Stimulated activated memory B cell treated with anti-CD40 and anti-IgM and Interleukin-4, amounts not matched to agents 10 μg/mL and 1 μg/mL and 100 μg/mL, for 72 hours (primary cell): ENCODE data around the gene KSR1.
A peak's percentile ranks its signal among the peaks of the same experiment; 100 is the strongest.
"Not testable (repeated sequence)": the region's sequence is repeated elsewhere in the genome, so short reads cannot be mapped to it uniquely, and the experiment has no call there.

ENCODE experiments used
- ATAC-seq: fragments of 150-1000 bp; cut with Tn5 transposase; 2 replicates; pipeline ENCODE4 v1.10.0; 2021
- H3K27ac Mint-ChIP-seq: one replicate; pipeline ENCODE4 v1.8.0; 2022; ENCODE audit warnings: mild to moderate bottlenecking, mixed read lengths
- H3K27me3 Mint-ChIP-seq: one replicate; pipeline ENCODE4 v1.8.0; 2022; ENCODE audit warnings: mixed read lengths
- H3K36me3 Mint-ChIP-seq: one replicate; pipeline ENCODE4 v1.8.0; 2022; ENCODE audit warnings: mixed read lengths
- H3K4me1 Mint-ChIP-seq: one replicate; pipeline ENCODE4 v1.8.0; 2022; ENCODE audit warnings: mixed read lengths
- H3K4me3 Mint-ChIP-seq: one replicate; pipeline ENCODE4 v1.8.0; 2022; ENCODE audit warnings: mild to moderate bottlenecking, moderate library complexity, mixed read lengths
- H3K9me3 Mint-ChIP-seq: one replicate; pipeline ENCODE4 v1.8.0; 2022; ENCODE audit warnings: mixed read lengths

The KSR1 gene

DNA sequence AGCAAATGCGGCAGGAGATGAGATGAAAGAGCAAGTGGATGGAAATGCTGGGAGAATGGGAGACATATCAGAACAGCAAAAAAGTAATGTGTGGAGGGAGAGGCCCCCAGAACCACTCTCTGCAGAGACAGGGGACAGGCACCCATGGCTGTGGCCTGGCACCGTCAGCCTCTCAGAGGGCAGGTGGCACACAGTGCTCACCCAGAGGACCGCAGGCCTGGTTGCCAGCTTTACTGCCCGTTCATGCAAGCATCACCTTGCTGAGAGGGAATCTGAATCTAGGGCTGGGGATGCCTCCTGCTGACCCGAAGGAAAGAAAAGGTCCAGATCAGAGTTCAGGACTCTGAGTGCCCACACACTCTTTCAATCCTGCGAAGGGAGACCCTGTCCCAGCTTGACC, 34.6 kb upstream of the KSR1 start:
- H3K36me3 Mint-ChIP-seq, result not testable (repeated sequence)

DNA sequence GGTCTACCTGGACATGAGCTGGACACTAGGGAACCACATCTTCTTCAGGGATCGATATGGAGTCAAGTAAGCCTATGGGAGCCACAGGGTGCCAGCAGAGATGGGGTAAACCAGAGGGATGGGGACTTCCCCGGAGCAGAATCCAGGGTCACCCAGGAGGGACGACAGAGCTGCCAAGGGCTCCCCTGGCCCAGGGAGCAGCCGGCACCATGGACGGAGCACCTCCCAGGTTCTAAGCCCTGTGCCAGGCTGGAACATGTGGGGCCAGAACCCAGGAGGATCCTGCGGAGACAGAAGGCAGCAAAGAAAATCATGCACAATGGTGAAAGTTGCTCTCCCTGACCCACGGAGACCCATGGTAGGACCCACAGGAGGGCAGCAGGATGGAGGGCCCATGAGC, 33.6 kb upstream of the KSR1 start:
- Mint-ChIP-seq H3K4me3 (no peak overlapping the region), H3K4me1 (no peaks in the 10 kb centered on the region), H3K36me3 (no peaks in the 10 kb centered on the region), H3K27ac (no peak overlapping the region), H3K27me3 (no peaks in the 10 kb centered on the region), H3K9me3 (no peaks in the 10 kb centered on the region)
- no peak for ATAC-seq

More for the DNA sequence above, 34.6 kb upstream of the KSR1 start:
- H3K4me1 Mint-ChIP-seq, H3K27ac Mint-ChIP-seq, H3K27me3 Mint-ChIP-seq, H3K9me3 Mint-ChIP-seq, ATAC-seq, H3K4me3 Mint-ChIP-seq: not testable (repeated sequence)

DNA sequence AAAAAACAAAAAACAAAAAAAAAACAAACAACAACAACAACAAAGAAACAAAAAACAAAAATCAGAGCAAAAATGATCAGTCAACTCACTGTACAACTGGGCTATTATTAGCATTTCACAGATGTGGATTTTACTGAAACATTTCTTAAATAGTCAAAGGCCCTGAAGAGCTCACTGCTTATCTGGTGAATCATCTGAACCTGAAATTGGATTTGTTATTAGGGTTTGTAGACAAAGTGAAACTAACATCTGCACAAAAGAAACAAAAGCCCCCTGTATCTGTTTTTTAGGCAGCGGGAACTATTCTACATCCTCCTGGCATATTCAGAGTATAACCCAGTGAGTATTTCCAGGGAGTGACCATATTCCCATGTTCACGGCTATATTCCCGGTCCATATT, 32.6 kb upstream of the KSR1 start:
- no peaks in the 10 kb centered on the region for H3K27me3 Mint-ChIP-seq
- no peak for ATAC-seq

DNA sequence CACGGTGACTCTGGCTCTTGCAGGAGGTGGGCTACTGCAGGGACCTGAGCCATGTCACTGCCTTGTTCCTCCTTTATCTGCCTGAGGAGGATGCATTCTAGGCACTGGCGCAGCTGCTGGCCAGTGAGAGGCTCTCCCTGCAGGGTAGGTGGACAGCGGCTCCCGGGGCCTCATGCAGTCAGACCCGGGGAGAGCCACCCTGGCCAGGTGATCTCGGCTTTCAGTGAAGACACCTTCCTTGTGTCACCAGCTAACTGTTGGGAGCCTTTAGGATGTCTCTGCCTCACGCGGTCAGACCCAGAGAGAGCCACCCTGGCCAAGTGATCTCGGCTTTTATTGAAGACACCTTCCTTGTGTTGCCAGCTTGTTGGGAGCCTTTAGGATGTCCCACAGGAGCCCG, 31.7 kb upstream of the KSR1 start:
- Mint-ChIP-seq H3K4me1 (no peaks in the 10 kb centered on the region), H3K27ac (no peak overlapping the region), H3K27me3 (no peaks in the 10 kb centered on the region), H3K9me3 (no peaks in the 10 kb centered on the region), H3K36me3 (no peaks in the 10 kb centered on the region), H3K4me3 (no peak overlapping the region)
- ATAC-seq, result no peak

More for the DNA sequence above, 32.6 kb upstream of the KSR1 start:
- no peak overlapping the region for H3K27ac Mint-ChIP-seq
- no peaks in the 10 kb centered on the region for H3K9me3 Mint-ChIP-seq
- no peaks in the 10 kb centered on the region for H3K4me1 Mint-ChIP-seq
- no peaks in the 10 kb centered on the region for H3K36me3 Mint-ChIP-seq
- no peak overlapping the region for H3K4me3 Mint-ChIP-seq

DNA sequence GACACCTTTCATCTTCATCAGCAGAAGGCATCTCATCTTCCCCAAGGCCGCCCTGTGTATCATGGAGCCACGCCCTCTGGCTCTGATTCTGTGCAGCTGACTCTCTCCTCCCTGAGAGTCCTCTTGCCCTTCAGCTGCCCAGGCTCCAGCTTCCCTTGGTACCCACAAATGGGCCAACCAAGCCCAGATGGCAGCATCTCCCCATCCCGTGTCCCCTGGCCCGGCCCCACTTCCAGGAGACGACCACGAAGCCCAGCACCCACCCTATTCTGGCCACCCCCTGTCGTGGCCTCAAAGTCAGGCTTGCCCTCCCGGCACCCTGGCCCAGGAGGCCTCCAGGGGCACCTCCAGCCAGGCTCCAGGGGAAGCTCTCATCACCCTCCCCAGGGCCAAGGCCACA, 31.3 kb upstream of the KSR1 start:
- Mint-ChIP-seq H3K27me3 (no peaks in the 10 kb centered on the region), H3K9me3 (no peaks in the 10 kb centered on the region), H3K27ac (no peak overlapping the region), H3K4me3 (no peak overlapping the region), H3K4me1 (no peaks in the 10 kb centered on the region), H3K36me3 (no peaks in the 10 kb centered on the region)
- no peak for ATAC-seq

DNA sequence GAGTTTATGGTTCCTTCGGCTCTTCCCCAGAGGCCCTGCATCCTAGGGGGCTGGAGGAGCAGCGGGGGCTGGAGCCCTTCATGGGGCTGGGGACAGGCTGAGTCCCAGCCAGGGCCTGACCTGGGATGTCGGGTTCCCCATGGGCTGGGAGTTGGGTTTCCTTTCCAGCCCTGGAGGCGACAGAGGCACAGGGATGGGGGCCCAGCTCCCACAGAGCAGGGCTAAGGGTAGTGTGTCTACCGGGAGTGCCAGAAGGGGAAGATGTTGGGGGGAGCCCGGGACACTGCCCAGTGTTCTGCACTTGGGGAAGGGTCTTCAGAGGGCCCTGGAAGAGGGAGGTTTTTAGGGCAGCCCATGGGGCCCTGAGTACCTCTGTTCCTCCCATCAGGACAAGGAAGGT, 30.7 kb upstream of the KSR1 start:
- H3K27ac Mint-ChIP-seq, H3K4me1 Mint-ChIP-seq, H3K27me3 Mint-ChIP-seq, H3K9me3 Mint-ChIP-seq, H3K4me3 Mint-ChIP-seq, H3K36me3 Mint-ChIP-seq, ATAC-seq: not testable (repeated sequence)

DNA sequence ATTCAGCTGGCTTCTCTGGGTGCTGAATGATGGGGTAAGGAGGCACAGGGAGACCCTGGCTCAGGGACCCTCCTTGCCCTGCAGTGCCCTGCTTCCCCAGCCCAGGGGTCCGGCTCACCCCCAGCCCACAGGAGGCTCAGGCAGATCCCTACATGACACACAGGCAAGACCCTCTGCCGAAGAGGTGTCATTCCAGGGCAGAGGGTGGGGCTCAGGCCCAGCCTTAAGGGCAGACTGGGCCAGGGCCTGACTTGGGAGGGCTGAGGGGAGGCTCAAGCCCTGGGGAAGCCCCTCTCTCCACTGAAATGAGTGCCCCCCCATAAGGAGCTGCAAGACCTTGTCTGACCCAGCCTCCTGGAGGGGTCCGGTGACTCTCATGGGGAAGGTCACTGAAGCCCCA, 30.3 kb upstream of the KSR1 start:
- H3K4me1 Mint-ChIP-seq, result no peaks in the 10 kb centered on the region
- no peaks in the 10 kb centered on the region for H3K9me3 Mint-ChIP-seq
- no peak for ATAC-seq
- no peaks in the 10 kb centered on the region for H3K27me3 Mint-ChIP-seq
- no peak overlapping the region for H3K4me3 Mint-ChIP-seq
- H3K36me3 Mint-ChIP-seq, result no peaks in the 10 kb centered on the region
- H3K27ac Mint-ChIP-seq, result no peak overlapping the region

DNA sequence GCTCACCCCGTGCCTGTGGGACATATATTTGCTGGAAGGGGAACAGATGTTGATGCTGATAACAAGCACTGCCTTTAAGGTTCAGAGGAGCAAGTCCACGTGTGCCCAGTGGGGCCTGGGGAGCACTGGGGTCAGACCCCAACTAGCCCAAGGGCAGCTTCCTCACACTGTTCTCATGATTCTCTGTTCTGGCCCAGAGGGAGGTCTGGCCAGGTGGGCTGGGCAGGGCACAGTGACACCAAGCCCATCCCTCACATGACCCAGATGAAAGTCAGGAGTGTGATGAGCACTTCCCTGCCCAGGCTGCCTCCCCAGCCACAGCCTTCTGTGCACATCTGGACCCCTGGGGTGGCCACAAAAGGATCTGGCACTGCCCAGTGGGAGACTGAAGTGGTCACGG, 29.8 kb upstream of the KSR1 start:
- H3K4me3 Mint-ChIP-seq, H3K27me3 Mint-ChIP-seq, ATAC-seq, H3K9me3 Mint-ChIP-seq, H3K27ac Mint-ChIP-seq, H3K4me1 Mint-ChIP-seq, H3K36me3 Mint-ChIP-seq: not testable (repeated sequence)

DNA sequence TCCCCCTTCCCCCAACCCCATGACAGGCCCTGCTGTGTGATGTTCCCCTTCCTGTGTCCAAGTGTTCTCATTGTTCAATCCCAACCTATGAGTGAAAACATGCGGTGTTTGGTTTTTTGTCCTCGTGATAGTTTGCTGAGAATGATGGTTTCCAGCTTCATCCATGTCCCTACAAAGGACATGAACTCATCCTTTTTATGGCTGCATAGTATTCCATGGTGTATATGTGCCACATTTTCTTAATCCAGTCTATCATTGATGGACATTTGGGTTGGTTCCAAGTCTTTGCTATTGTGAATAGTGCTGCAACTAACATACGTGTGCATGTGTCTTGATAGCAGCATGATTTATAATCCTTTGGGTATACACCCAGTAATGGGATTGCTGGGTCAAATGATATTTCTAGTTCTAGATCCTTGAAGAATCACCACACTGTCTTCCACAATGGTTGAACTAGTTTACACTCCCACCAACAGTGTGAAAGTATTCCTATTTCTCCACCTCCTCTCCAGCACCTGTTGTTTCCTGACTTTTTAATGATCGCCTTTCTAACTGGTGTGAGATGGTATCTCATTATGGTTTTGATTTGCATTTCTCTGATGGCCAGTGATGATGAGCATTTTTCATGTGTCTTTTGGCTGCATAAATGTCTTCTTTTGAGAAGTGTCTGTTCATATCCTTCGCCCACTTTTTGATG, 28.9 kb upstream of the KSR1 start:
- not testable (repeated sequence) for H3K4me1 Mint-ChIP-seq, H3K27me3 Mint-ChIP-seq, ATAC-seq, H3K36me3 Mint-ChIP-seq, H3K27ac Mint-ChIP-seq, H3K9me3 Mint-ChIP-seq, H3K4me3 Mint-ChIP-seq

DNA sequence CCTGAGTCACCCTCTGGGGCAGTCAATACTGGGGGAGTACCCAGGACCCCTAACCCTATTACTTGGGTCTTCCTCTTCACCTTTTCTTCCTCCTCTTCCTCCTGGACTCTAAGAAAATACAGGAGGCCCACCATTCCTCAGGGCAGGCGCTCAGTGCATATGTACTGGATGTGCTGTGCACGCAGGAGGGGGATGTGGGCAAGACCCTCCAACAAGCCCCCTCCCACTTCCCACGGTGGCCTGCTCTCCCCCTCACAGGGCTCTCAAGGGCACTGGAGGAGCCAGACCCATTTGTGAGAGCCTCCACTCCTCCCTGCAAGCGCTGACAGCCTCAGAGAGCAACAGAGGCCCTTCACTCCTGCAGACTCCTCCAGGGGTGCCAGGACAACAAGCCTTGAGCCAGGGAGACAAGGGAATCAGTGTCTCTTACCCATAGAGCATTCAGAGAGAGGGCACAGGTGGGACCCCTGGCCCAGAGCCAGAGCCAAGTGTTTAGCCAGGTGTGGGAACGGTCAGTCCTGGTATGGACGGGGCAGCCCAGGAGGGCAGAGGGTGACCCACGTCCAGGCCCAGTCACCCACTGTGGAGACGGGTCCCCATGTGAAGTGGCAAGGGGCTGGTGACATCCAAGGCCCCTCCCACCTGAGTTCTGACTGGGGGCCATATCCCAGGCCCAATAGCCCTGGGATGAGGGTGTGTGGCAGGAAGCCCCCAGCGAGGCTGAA, 27.3 kb upstream of the KSR1 start:
- H3K27me3 Mint-ChIP-seq, result no peaks in the 10 kb centered on the region
- H3K36me3 Mint-ChIP-seq, result no peaks in the 10 kb centered on the region
- no peak for ATAC-seq
- no peak overlapping the region for H3K27ac Mint-ChIP-seq
- no peaks in the 10 kb centered on the region for H3K9me3 Mint-ChIP-seq
- no peaks in the 10 kb centered on the region for H3K4me1 Mint-ChIP-seq
- no peak overlapping the region for H3K4me3 Mint-ChIP-seq

DNA sequence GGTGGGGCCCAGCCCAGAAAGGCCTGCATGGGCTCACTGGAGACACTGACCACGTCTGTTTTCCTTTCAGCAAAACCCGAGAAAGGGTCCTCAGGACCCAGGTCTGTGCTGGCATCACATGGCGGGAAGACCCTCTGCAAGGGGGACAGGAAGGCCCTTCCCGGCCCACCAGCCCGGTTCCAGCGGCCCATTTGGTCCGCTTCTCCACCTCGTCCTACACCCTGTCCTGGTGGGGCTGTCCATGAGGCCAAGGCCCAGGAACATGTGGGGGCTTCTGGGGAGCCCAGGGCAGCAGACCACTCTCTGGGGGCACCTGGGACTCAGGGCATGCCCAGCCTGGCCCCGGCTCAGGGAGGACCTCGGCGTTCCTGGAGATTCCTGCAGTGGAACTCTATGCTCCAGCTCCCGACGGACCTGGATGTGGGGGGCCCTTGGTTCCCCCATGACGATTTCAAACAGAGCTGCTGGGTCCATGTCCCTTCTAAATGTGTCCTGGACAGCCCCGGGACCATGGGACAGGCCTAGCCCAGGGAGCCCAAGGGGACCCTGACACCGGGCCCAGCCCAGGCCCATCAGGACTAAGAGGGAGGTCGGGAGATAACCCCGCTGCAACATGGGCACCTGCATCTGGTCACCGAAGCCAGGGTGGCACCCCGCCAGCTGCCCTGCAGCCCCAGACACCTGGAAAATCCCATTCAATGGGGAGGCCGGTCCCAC, 26.4 kb upstream of the KSR1 start:
- ATAC-seq, result no peak
- no peak overlapping the region for H3K27ac Mint-ChIP-seq
- H3K9me3 Mint-ChIP-seq, result no peaks in the 10 kb centered on the region
- H3K27me3 Mint-ChIP-seq, result no peaks in the 10 kb centered on the region
- H3K4me1 Mint-ChIP-seq, result no peaks in the 10 kb centered on the region
- no peak overlapping the region for H3K4me3 Mint-ChIP-seq
- H3K36me3 Mint-ChIP-seq, result no peaks in the 10 kb centered on the region

DNA sequence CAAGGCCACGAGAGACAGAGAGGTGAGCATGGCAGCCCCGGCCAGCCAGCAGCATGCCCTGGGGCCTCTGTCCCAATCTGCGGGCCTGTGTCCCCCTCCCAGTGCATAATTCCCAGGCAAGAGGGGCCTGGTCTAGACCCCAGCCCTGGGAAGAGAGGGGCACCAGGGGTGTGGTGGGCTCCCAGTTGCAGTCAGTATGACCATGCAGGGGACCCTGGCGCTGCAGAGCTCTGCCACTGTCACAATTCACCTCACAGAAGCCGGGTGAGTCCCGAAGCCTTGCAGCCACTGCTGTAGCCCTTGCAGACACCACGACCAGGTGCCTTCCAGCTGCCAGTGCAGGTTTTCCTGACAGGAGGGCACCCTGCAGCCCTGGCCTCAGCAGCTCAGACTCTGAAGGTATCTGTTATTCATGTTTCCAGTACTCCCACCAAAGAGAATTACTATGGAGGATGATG, 25.8 kb upstream of the KSR1 start:
- Mint-ChIP-seq H3K4me3 (no peak overlapping the region), H3K36me3 (no peaks in the 10 kb centered on the region), H3K9me3 (no peaks in the 10 kb centered on the region), H3K4me1 (no peaks in the 10 kb centered on the region), H3K27me3 (no peaks in the 10 kb centered on the region), H3K27ac (no peak overlapping the region)
- no peak for ATAC-seq

DNA sequence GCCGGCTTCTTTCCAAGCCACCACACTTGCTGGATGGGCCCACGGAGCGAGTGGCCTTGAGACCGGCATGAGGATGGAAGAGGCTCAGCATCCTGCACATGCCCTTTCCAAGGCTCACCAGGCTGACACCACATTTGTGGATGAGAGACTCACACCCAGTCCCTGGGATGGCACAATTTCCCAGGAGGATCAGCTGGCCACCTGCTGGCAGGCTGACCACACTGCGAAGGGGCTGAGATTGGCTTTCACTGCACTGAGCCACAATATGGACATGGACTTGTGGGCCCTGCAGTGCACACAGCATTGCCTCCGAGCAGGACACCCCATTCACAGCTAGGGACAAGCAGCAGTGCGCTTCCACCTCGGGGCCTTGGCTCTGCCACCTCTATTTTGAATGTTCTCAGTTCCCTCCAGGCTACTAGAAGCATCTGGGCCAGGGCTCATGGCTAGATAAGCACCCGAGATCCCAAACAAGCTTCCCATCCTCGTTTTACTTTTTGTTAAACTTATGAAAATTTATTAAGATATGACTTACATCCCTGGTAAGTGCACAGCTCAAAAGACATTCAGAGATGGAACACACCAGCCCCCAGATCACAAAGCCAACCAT, 25.3 kb upstream of the KSR1 start:
- no peaks in the 10 kb centered on the region for H3K36me3 Mint-ChIP-seq
- H3K4me3 Mint-ChIP-seq, result no peak overlapping the region
- no peaks in the 10 kb centered on the region for H3K9me3 Mint-ChIP-seq
- ATAC-seq, result no peak
- H3K4me1 Mint-ChIP-seq, result no peaks in the 10 kb centered on the region
- no peaks in the 10 kb centered on the region for H3K27me3 Mint-ChIP-seq
- no peak overlapping the region for H3K27ac Mint-ChIP-seq

DNA sequence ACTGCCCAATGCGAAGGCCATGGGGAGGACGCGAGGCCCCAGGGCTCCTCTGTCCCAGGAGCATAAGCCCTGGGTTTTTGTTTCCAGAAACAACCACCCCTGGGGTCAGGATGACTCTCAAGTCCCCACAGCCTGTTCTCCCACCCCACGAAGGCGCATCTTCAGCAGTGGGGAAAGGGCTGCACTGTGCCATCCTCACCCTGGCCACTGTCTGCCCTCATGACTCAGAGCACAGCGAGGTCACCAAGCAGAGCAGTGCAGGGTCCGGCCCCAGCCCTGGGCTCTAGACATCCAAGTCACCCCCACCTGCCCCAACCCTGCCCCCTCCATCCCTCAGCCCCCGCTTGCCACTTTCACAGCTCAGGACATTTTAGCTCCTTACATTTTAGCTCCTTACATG, 22.7 kb upstream of the KSR1 start:
- Mint-ChIP-seq H3K36me3 (no peaks in the 10 kb centered on the region), H3K4me1 (no peaks in the 10 kb centered on the region), H3K9me3 (no peaks in the 10 kb centered on the region), H3K27ac (no peak overlapping the region), H3K27me3 (no peaks in the 10 kb centered on the region), H3K4me3 (no peak overlapping the region)
- peak; percentile 28 for ATAC-seq

DNA sequence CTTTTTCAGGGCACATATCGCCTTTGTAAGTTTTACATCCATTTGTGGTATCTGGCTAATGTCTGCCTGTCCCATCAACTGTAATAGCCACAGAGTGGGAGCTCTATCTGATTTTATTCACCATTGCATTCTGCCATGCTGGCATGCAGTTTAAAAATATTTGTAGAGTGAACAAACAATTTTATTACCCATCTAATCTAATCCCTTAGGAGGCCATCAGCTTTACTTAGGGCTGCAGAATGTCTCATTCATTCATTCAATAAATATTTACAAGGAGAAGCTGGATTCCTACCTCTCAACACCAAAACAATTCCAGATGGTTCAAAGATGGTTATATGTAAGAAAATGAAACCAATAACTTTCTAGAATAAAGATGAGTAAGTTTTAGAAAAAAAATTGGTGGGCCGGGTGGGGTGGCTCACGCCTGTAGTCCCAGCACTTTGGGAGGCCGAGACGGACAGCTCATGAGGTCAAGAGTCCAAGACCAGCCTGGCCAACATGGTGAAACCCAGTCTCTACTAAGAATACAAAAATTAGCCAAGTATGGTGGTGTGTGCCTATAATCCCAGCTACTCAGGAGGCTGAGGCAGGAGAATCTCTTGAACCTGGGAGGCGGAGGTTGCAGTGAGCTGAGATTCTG, 20.7 kb upstream of the KSR1 start:
- H3K36me3 Mint-ChIP-seq, H3K4me1 Mint-ChIP-seq, H3K27me3 Mint-ChIP-seq, ATAC-seq, H3K4me3 Mint-ChIP-seq, H3K9me3 Mint-ChIP-seq, H3K27ac Mint-ChIP-seq: not testable (repeated sequence)
